ENCODE measurements around the gene ARFGEF2. TPM values are rescaled to one million over a fixed set of nuclear protein-coding genes. Genes with fewer than 3 reads are reported as not detected.
"Not testable (repeated sequence)": the region's sequence is repeated elsewhere in the genome, so short reads cannot be mapped to it uniquely, and the experiment has no call there.

The ARFGEF2 gene
- total RNA-seq, 1 donor from 2014 or later: 36.1 TPM

DNA sequence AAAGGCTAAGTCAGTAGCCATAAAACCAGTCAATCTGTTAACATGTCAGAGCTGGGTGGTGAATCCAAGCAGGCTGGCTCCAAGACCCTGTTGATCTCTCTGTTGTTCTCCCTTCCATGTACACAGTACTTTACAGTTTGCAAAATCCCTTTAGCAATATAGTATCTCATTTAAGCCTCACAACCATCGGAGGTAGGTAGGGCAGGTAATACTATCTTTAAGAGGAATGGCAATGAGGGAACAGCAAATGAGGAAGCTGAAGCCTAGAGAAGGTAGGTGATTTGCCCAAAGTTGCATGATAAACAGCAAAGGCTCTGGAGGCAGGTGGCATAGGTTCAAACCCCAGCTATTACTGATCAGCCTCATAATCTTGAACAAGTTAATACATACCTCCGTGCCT, 34.7 kb upstream of the ARFGEF2 start:
- DNase-seq (ENCODE audit: low read depth): no peak
- Histone ChIP-seq H3K27me3 (ENCODE audit: control insufficient read depth, insufficient read depth, low read length) (peaks cover 3% of the 10 kb centered on the region), H3K4me3 (ENCODE audit: low read depth, low read length) (no peak overlapping the region), H3K36me3 (ENCODE audit: control insufficient read depth, insufficient read depth, low read length) (no peaks in the 10 kb centered on the region)
- FAIRE-seq: no peak
- TF ChIP-seq, protein P1, sequence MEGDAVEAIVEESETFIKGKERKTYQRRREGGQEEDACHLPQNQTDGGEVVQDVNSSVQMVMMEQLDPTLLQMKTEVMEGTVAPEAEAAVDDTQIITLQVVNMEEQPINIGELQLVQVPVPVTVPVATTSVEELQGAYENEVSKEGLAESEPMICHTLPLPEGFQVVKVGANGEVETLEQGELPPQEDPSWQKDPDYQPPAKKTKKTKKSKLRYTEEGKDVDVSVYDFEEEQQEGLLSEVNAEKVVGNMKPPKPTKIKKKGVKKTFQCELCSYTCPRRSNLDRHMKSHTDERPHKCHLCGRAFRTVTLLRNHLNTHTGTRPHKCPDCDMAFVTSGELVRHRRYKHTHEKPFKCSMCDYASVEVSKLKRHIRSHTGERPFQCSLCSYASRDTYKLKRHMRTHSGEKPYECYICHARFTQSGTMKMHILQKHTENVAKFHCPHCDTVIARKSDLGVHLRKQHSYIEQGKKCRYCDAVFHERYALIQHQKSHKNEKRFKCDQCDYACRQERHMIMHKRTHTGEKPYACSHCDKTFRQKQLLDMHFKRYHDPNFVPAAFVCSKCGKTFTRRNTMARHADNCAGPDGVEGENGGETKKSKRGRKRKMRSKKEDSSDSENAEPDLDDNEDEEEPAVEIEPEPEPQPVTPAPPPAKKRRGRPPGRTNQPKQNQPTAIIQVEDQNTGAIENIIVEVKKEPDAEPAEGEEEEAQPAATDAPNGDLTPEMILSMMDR (IDR thresholded peaks at IDR 0.05; ENCODE audit: insufficient read depth, low read length, severe bottlenecking): no peak

DNA sequence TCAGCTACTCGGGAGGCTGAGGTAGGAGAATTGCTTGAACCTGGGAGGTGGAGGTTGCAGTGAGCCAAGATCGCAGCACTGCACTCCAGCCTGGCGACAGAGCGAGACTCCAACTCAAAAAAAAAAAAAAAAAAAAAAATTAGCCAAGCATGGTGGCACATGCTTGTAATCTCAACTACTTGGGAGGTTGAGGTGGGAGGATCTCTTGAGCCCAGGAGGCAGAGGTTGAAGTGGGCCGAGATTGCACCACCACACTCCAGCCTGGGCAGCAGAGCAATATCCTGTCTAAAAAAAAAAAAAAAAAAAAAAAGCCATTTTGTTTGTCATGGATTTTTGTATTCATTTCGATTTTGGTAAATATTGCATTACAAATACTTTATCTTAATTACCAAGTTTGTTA, 33.0 kb upstream of the ARFGEF2 start:
- not testable (repeated sequence) for DNase-seq (ENCODE audit: low read depth); H3K27me3 ChIP-seq (ENCODE audit: control insufficient read depth, insufficient read depth, low read length); FAIRE-seq; H3K4me3 ChIP-seq (ENCODE audit: low read depth, low read length); H3K36me3 ChIP-seq (ENCODE audit: control insufficient read depth, insufficient read depth, low read length)

- TF ChIP-seq, protein P1 (IDR thresholded peaks at IDR 0.05; ENCODE audit: insufficient read depth, low read length, severe bottlenecking): no peak
- no peak for FAIRE-seq
- DNase-seq (ENCODE audit: low read depth): no peak
- Histone ChIP-seq H3K36me3 (ENCODE audit: control insufficient read depth, insufficient read depth, low read length) (no peaks in the 10 kb centered on the region), H3K4me3 (ENCODE audit: low read depth, low read length) (no peak overlapping the region), H3K27me3 (ENCODE audit: control insufficient read depth, insufficient read depth, low read length) (peaks cover 3% of the 10 kb centered on the region)
Measured at GRCh38 chr20:48889140-48889790, 32.2 kb upstream of the ARFGEF2 start.

DNA sequence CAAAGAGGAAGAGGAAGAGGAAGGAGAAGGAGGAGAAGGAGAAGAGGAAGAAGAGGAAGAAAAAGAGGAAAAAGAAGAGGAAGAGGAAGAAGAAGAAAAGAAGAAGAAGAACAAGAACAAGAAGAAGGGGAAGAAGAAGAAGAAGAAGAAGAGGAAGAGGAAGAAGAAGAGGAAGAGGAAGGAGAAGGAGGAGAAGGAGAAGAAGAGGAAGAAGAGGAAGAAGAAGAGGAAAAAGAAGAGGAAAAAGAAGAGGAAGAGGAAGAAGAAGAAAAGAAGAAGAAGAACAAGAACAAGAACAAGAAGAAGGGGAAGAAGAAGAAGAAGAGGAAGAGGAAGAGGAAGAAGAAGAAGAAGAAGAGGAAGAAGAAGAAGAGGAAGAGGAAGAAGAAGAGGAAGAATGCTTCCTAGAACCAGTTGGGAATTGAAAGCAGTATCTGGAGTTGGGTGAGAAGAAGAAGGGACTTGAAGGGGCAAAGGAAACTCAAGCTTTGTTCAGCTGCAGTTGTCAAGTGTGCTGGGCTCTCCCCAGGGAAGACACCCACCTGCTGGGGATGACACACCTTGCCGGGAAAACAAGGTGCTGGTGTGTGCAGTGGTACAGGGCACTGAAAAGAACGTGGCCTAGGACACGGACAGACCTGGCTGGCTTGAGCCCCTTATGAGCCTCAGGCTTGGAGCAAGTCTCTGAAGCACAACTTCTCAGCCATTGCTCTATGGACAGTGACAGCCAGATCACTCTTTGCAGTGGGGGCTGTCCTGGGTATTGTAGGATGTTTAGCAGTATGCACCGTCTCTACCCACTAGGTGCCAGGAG, 30.1 kb upstream of the ARFGEF2 start:
- no peak overlapping the region for H3K4me3 ChIP-seq (ENCODE audit: low read depth, low read length)
- peaks cover 3% of the 10 kb centered on the region for H3K27me3 ChIP-seq (ENCODE audit: control insufficient read depth, insufficient read depth, low read length)
- no peaks in the 10 kb centered on the region for H3K36me3 ChIP-seq (ENCODE audit: control insufficient read depth, insufficient read depth, low read length)
- no peak for DNase-seq (ENCODE audit: low read depth)
- TF ChIP-seq, protein P1 (IDR thresholded peaks at IDR 0.05; ENCODE audit: insufficient read depth, low read length, severe bottlenecking): no peak
- no peak for FAIRE-seq

GRCh38 chr20:48892049-48892470, 29.5 kb upstream of the ARFGEF2 start:
- FAIRE-seq: no peak
- H3K27me3 ChIP-seq (ENCODE audit: control insufficient read depth, insufficient read depth, low read length): peaks cover 3% of the 10 kb centered on the region
- TF ChIP-seq, protein P1 (IDR thresholded peaks at IDR 0.05; ENCODE audit: insufficient read depth, low read length, severe bottlenecking): no peak

DNA sequence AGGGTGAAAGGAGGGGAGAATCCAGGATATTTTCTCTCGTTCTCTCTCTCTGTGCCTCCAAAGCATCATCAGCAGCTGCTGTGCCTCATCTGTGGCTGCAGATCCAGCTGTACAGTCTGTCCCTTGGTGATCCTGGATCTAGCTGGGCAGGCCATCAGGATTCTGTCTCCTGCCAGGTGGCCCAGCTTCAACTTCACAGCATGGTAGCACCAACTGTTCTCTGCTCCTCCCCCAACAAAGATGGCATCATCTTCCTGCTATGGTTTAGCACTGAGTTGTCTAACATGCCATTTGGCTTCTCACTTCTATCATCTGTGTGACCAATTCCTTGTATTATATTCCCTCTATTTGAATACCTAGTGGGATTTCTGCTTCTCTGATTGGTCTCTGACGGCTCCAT, 28.6 kb upstream of the ARFGEF2 start:
- Histone ChIP-seq H3K27me3 (ENCODE audit: control insufficient read depth, insufficient read depth, low read length) (peaks cover 3% of the 10 kb centered on the region), H3K36me3 (ENCODE audit: control insufficient read depth, insufficient read depth, low read length) (no peaks in the 10 kb centered on the region), H3K4me3 (ENCODE audit: low read depth, low read length) (no peak overlapping the region)
- FAIRE-seq: no peak
- DNase-seq (ENCODE audit: low read depth): no peak
- TF ChIP-seq, protein P1 (IDR thresholded peaks at IDR 0.05; ENCODE audit: insufficient read depth, low read length, severe bottlenecking): no peak

More at GRCh38 chr20:48892049-48892470, 29.5 kb upstream of the ARFGEF2 start:
- no peak for DNase-seq (ENCODE audit: low read depth)
- H3K4me3 ChIP-seq (ENCODE audit: low read depth, low read length): no peak overlapping the region
- H3K36me3 ChIP-seq (ENCODE audit: control insufficient read depth, insufficient read depth, low read length): no peaks in the 10 kb centered on the region

Data from bronchial epithelial cell (primary cell).